ENCODE data around the gene KDELR1.

Gene KDELR1

DNA sequence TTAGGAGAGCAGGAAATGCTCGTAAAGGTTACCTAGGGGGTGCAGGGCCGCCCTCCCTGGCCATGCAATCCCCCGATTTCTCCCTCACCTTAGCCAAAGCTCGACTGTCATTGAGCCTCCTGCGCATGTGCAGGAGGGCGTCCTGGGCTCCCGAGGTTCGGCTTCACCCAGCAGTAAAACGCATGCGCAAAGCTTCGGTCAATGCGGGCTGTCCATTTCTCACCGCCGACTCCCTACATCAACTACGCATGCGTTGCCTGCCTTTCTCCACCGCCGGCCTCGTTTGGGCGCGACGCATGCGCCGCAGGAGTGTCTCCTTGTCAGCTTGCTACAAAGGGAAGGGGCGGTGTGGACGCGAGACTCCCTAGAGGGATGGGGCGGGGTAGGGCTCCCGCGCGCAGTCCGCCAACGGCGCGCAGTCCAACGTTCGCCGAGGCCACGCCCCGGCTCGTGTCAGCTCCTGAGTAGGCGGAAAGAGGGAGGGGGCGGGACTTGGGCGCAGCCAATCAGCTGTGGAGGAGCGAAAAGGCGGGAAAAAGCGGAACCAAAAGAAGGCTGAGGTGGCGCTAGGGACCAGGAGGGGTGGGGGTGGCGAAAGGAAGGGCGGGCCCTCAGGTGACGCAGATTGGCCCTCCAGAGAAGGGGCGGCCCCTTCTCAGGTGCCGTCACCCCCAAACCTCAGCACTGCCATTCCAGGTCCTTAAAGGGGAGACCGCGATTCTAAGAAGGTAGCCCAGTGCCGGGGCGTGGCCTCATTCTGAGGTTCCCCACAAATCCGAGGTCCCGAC, 27.3 kb downstream of the KDELR1 start, which contains the start of the genes SYNGR4 and TMEM143:
Gene SYNGR4, plus strand, starts transcription at position 558 of the 788 bp plus-strand sequence. CDS start 1,476 bp downstream, outside the sequence.
Gene TMEM143, minus strand, starts transcription at position 131 of the 788 bp plus-strand sequence. Its CDS starts 20 bp downstream, at position 111.
- DNase-seq = peak; percentile 97
- peaks cover 12% of the 10 kb centered on the region for H3K4me1 Mint-ChIP-seq
- H3K27me3 Mint-ChIP-seq (ENCODE audit: low read depth, poor library complexity) = peaks cover 7% of the 10 kb centered on the region
- H3K27ac Mint-ChIP-seq = peak within 1 kb of the TSS; percentile 68
- no peaks in the 10 kb centered on the region for H3K9me3 Mint-ChIP-seq
- TF ChIP-seq, protein P1, sequence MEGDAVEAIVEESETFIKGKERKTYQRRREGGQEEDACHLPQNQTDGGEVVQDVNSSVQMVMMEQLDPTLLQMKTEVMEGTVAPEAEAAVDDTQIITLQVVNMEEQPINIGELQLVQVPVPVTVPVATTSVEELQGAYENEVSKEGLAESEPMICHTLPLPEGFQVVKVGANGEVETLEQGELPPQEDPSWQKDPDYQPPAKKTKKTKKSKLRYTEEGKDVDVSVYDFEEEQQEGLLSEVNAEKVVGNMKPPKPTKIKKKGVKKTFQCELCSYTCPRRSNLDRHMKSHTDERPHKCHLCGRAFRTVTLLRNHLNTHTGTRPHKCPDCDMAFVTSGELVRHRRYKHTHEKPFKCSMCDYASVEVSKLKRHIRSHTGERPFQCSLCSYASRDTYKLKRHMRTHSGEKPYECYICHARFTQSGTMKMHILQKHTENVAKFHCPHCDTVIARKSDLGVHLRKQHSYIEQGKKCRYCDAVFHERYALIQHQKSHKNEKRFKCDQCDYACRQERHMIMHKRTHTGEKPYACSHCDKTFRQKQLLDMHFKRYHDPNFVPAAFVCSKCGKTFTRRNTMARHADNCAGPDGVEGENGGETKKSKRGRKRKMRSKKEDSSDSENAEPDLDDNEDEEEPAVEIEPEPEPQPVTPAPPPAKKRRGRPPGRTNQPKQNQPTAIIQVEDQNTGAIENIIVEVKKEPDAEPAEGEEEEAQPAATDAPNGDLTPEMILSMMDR (IDR thresholded peaks at IDR 0.05) = no peak
- H3K4me3 Mint-ChIP-seq = peak within 1 kb of the TSS; percentile 83
- peaks cover 4% of the 10 kb centered on the region for H3K36me3 Mint-ChIP-seq (ENCODE audit: low read depth)

DNA sequence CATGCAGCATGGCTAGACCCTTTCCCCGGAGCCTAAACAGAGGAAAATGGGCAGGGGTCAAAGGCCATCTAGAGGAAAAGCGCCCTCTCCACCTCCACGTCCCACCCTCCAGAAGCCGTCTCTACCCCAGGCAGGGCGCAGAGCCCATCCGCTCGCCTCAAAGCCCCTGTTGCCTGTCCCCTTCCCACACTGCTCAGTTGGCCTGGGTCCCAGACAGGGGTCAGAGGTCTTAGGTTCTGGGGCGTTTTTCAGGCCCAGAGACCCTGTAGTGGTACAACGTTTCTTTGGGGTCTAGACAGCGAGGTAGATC, 27.9 kb downstream of the KDELR1 start:
- H3K4me1 Mint-ChIP-seq = peaks cover 10% of the 10 kb centered on the region
- peak overlapping the region; percentile 68 for H3K27ac Mint-ChIP-seq
- peak overlapping the region; percentile 83 for H3K4me3 Mint-ChIP-seq
- H3K27me3 Mint-ChIP-seq (ENCODE audit: low read depth, poor library complexity) = peaks cover 7% of the 10 kb centered on the region
- TF ChIP-seq, protein P1 (IDR thresholded peaks at IDR 0.05) = no peak
- H3K36me3 Mint-ChIP-seq (ENCODE audit: low read depth) = peaks cover 7% of the 10 kb centered on the region
- peak; percentile 45 for DNase-seq
- H3K9me3 Mint-ChIP-seq = no peaks in the 10 kb centered on the region

DNA sequence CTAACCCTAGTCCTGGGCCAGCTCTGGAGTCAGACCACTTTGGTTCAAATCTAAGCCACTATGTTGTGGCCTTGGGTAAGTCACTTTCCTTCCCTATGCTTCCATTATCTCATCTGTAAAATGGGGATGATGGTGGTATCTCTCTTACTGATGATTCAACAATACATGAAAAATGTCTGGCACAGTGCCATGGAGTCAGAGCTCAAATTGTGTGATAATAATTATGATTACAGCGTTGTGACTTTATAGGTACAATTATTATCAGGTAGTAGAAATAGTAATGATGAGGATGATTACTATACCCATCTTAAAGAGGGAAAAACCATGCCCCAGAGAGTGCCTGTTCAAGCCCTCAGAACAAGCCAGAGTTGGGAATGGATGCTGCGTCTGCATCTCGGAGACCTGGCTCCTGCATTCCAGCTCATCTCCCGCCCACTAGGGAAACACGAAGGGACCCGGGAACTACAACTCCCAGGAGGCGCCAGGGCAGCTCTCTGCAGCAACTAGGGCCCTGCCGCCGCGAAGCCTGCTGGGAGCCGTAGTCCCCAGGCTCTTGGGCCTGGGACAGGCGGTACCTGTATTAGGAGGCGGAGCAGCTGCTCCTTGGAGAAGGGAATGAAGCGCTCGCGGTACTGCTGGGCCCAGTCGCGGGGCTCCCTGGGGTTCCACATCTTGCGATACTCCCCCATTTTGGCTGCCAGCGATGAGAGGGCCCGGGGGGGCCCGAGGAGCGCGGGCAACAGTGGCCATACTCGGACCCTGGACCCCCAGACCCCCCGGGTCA, 28.4 kb downstream of the KDELR1 start:
- H3K4me3 Mint-ChIP-seq = peak overlapping the region; percentile 83
- TF ChIP-seq, protein P1 (IDR thresholded peaks at IDR 0.05) = no peak
- peak overlapping the region; percentile 68 for H3K27ac Mint-ChIP-seq

DNA sequence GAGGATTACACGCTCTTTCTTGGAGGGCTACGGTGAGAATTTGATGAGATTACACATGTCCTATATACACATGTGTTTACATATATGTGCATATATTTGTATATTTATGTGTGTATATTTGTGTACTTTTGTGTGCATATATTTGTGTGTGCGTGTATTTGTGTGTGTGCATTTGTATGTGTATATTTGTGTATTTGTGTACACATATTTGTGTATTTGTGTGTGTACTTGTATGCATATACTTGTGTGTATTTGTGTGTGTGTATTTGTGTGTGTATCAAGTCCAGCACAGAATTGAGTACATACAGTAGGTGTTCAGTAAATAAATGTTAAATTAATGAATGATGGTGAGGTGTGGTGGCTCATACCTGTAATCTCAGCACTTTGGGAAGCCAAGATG, 29.4 kb downstream of the KDELR1 start:
- Mint-ChIP-seq H3K27me3 (ENCODE audit: low read depth, poor library complexity) (no peaks in the 10 kb centered on the region), H3K4me3 (no peak overlapping the region), H3K36me3 (ENCODE audit: low read depth) (peaks cover 9% of the 10 kb centered on the region), H3K27ac (no peak overlapping the region), H3K9me3 (no peaks in the 10 kb centered on the region), H3K4me1 (peaks cover 5% of the 10 kb centered on the region)
- TF ChIP-seq, protein P1 (IDR thresholded peaks at IDR 0.05) = no peak
- no peak for DNase-seq

More for the DNA sequence above, 28.4 kb downstream of the KDELR1 start:
- H3K27me3 Mint-ChIP-seq (ENCODE audit: low read depth, poor library complexity) = peaks cover 4% of the 10 kb centered on the region
- H3K4me1 Mint-ChIP-seq = peaks cover 6% of the 10 kb centered on the region
- no peaks in the 10 kb centered on the region for H3K9me3 Mint-ChIP-seq
- H3K36me3 Mint-ChIP-seq (ENCODE audit: low read depth) = peaks cover 9% of the 10 kb centered on the region
- peak; percentile 95 for DNase-seq

DNA sequence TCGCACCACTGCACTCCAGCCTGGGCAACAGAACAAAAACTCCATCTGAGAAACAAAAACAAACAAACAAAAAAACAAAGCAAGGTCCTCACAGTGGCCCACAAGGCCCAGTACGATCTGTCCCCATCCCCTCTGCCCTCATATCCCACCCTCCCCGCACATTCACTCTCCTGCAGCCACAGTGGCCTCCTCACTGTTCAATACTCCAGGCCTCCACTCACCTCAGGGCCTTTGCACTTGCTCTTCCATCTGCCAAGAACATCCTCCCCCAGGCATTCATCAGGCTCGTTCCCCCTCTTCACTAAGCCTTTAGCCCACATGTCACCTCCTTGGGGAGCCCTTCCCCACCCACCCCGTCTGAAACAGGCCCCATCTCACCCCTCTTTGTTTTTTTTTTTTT, 32.2 kb downstream of the KDELR1 start:
- DNase-seq = no peak
- no peak overlapping the region for H3K27ac Mint-ChIP-seq
- TF ChIP-seq, protein P1 (IDR thresholded peaks at IDR 0.05) = no peak
- H3K27me3 Mint-ChIP-seq (ENCODE audit: low read depth, poor library complexity) = no peaks in the 10 kb centered on the region
- H3K9me3 Mint-ChIP-seq = no peaks in the 10 kb centered on the region
- H3K36me3 Mint-ChIP-seq (ENCODE audit: low read depth) = peaks cover 9% of the 10 kb centered on the region
- H3K4me3 Mint-ChIP-seq = no peak overlapping the region
- peaks cover 17% of the 10 kb centered on the region for H3K4me1 Mint-ChIP-seq
